Measurements from ENCODE around the gene SERPINA4.

SERPINA4 gene, protein sequence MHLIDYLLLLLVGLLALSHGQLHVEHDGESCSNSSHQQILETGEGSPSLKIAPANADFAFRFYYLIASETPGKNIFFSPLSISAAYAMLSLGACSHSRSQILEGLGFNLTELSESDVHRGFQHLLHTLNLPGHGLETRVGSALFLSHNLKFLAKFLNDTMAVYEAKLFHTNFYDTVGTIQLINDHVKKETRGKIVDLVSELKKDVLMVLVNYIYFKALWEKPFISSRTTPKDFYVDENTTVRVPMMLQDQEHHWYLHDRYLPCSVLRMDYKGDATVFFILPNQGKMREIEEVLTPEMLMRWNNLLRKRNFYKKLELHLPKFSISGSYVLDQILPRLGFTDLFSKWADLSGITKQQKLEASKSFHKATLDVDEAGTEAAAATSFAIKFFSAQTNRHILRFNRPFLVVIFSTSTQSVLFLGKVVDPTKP

DNA sequence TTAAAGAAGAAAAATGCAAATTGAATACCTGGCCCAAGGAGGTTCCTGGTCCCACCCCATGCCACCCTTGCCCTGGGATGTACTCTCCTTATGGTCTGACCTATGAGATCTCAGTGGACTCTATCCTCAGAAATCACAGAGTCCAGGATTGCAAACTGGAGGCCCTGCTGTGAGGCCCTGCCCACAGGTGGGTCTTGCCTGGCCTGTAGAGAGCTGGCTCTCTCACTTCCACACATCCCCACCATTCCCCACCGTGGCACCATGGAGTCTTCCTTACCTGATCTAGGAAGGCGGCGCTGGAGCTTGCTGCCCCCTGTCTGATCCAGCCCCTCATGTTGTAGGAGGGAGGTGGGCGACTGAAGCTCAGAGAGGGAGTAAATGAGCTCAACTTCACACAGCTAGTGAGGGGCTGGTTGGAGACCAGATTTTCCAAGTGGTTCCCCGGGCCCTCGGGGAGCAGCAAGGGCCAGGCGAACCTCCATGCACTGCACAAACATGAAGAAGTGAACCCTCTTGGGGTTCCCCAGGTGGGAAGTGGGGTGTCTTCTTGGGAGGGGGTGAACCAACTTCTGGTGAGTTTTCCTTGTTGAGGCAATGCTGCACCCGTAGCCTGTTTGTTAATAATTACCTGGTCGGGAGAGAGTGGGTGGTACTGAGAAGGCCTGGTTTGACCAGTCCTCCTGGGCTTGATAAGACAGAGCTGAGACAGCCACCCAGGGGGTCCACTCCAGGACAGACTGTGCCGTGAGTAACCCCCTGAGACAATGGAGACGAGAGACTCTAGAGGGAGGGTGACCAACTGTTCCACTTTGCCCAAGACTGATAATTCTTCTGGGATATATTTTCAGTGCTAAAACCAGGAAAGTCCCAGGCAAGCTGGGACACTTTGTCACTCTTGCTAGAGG lies at the start of gene SERPINA4:
Gene SERPINA4, plus strand, starts transcription at position 692 of the 905 bp plus-strand sequence. CDS start 2,041 bp downstream, outside the sequence.
- no peaks in the 10 kb centered on the region for H3K9me3 ChIP-seq (ENCODE audit: control insufficient read depth, insufficient read depth, low read depth, low read length)
- TF ChIP-seq, protein P1, sequence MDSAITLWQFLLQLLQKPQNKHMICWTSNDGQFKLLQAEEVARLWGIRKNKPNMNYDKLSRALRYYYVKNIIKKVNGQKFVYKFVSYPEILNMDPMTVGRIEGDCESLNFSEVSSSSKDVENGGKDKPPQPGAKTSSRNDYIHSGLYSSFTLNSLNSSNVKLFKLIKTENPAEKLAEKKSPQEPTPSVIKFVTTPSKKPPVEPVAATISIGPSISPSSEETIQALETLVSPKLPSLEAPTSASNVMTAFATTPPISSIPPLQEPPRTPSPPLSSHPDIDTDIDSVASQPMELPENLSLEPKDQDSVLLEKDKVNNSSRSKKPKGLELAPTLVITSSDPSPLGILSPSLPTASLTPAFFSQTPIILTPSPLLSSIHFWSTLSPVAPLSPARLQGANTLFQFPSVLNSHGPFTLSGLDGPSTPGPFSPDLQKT (IDR thresholded peaks at IDR 0.05; ENCODE audit: borderline replicate concordance, low read depth, low read length) = no peak
- no peak for TF ChIP-seq ZNF48 (tag by site-specific recombination; IDR thresholded peaks at IDR 0.05)
- no peak for TF ChIP-seq ZNF311 (tag by site-specific recombination; IDR thresholded peaks at IDR 0.05; ENCODE audit: borderline replicate concordance)
- no peak for TF ChIP-seq ZNF561 (tag by site-specific recombination; IDR thresholded peaks at IDR 0.05; ENCODE audit: borderline replicate concordance)
- no peak for TF ChIP-seq ZNF473 (tag by site-specific recombination; IDR thresholded peaks at IDR 0.05)
- no peak for TF ChIP-seq ZNF248 (tag by site-specific recombination; IDR thresholded peaks at IDR 0.05)
- TF ChIP-seq ZNF302 (tag by site-specific recombination; IDR thresholded peaks at IDR 0.05; ENCODE audit: low read depth) = no peak
- TF ChIP-seq, protein P2, sequence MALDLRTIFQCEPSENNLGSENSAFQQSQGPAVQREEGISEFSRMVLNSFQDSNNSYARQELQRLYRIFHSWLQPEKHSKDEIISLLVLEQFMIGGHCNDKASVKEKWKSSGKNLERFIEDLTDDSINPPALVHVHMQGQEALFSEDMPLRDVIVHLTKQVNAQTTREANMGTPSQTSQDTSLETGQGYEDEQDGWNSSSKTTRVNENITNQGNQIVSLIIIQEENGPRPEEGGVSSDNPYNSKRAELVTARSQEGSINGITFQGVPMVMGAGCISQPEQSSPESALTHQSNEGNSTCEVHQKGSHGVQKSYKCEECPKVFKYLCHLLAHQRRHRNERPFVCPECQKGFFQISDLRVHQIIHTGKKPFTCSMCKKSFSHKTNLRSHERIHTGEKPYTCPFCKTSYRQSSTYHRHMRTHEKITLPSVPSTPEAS (tag by site-specific recombination; IDR thresholded peaks at IDR 0.05) = no peak
- no peak for TF ChIP-seq ZBTB1 (tag by site-specific recombination; IDR thresholded peaks at IDR 0.05)
- TF ChIP-seq ZSCAN16 (tag by site-specific recombination; IDR thresholded peaks at IDR 0.05) = no peak
- no peak for TF ChIP-seq ZNF155 (tag by site-specific recombination; IDR thresholded peaks at IDR 0.05)
- TF ChIP-seq ZNF664 (tag by site-specific recombination; IDR thresholded peaks at IDR 0.05) = no peak
- TF ChIP-seq ZNF394 (tag by site-specific recombination; IDR thresholded peaks at IDR 0.05; ENCODE audit: borderline replicate concordance) = no peak
- TF ChIP-seq ZBTB7A (tag by site-specific recombination; IDR thresholded peaks at IDR 0.05; ENCODE audit: low read depth) = no peak
- no peak for TF ChIP-seq WT1 (tag by site-specific recombination; IDR thresholded peaks at IDR 0.05)
- no peak for TF ChIP-seq ZNF791 (tag by site-specific recombination; IDR thresholded peaks at IDR 0.05)
- no peak for TF ChIP-seq SP3 (tag by site-specific recombination; IDR thresholded peaks at IDR 0.05)
- no peak for TF ChIP-seq KLF7 (tag by site-specific recombination; IDR thresholded peaks at IDR 0.05; ENCODE audit: borderline replicate concordance)
- TF ChIP-seq ZNF138 (tag by site-specific recombination; IDR thresholded peaks at IDR 0.05; ENCODE audit: borderline replicate concordance) = no peak
- TF ChIP-seq SCRT1 (tag by site-specific recombination; IDR thresholded peaks at IDR 0.05; ENCODE audit: borderline replicate concordance) = no peak
- no peak within 1 kb of the TSS for H3K4me3 ChIP-seq (ENCODE audit: low read depth, low read length)
- H3K36me3 ChIP-seq (ENCODE audit: control insufficient read depth in 2 of 2, insufficient read depth in 1 of 2, low read length in 2 of 2) = no peaks in the 10 kb centered on the region
- H3K4me1 ChIP-seq (ENCODE audit: control insufficient read depth, insufficient read depth, low read length) = no peaks in the 10 kb centered on the region
- H3K27ac ChIP-seq (ENCODE audit: extremely low read depth, low read depth, low read length) = no peak within 1 kb of the TSS
- CTCF ChIA-PET = interaction anchor here (1.5 to 2.6 kb wide), 2 partner anchors 11 to 12 kb away, joined by 4 to 13 read pairs; no protein-coding TSS in a partner anchor
- POLR2A ChIA-PET = no interaction called here

DNA sequence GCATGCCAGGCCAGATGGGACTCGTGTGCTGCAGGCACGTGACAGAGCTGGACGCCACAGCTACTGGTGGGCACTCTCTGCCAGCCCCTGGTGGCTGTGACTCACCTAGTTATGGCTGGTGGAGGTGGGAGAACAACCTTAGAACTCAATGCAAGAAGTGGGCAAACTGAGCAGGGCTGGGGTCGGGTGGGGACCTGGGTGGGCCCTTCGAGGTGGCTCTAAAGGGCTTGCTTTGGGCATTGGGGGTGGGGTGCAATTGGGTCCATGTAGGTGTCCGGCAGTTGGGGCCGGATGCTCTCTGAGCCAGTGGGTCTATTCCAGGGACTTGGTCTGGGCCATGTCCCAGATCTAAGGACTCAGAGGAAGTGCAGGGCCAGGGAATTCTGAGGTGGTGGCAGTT lies 46.9 kb upstream of the SERPINA4 start:
- ChIA-PET POLR2A (no interaction called here), CTCF (no interaction called here)
- H3K27ac ChIP-seq (ENCODE audit: extremely low read depth, low read depth, low read length) = no peak overlapping the region
- H3K9me3 ChIP-seq (ENCODE audit: control insufficient read depth, insufficient read depth, low read depth, low read length) = no peaks in the 10 kb centered on the region
- no peaks in the 10 kb centered on the region; a peak in 1 of 3 replicates for H3K36me3 ChIP-seq (ENCODE audit: control insufficient read depth in 2 of 2, insufficient read depth in 1 of 2, low read length in 2 of 2)
- TF ChIP-seq ZNF791 (tag by site-specific recombination; IDR thresholded peaks at IDR 0.05) = no peak
- H3K4me1 ChIP-seq (ENCODE audit: control insufficient read depth, insufficient read depth, low read length) = no peaks in the 10 kb centered on the region
- H3K4me3 ChIP-seq (ENCODE audit: low read depth, low read length) = no peak overlapping the region

Measured in HEK293 (cell line).